Neuronal stem cell (in vitro differentiated cells): ENCODE results near the gene TBC1D22A.

Experiments used
- DNase-seq: peaks from one replicate; pipeline ENCODE4 v3.0.0-alpha.2; 2013; ENCODE audit warnings: low spot score
- H2AFZ ChIP-seq: one replicate; pipeline ENCODE4 v1.6.1; 2013; ENCODE audit warnings: mild to moderate bottlenecking, low read length, inconsistent platforms
- H2AK5ac ChIP-seq: 2 replicates; pipeline ENCODE4 v1.6.1; 2013; ENCODE audit warnings: low read depth, mild to moderate bottlenecking, inconsistent platforms, low read length, moderate library complexity, mixed read lengths
- H2BK120ac ChIP-seq: 2 replicates; pipeline ENCODE4 v1.6.1; 2013; ENCODE audit warnings: low read depth, mild to moderate bottlenecking, inconsistent platforms, low read length, moderate library complexity, mixed read lengths
- H2BK12ac ChIP-seq: one replicate; pipeline ENCODE4 v1.6.1; 2013; ENCODE audit warnings: low read length, inconsistent platforms
- H2BK15ac ChIP-seq: 2 replicates; pipeline ENCODE4 v1.6.1; 2013; ENCODE audit warnings: mild to moderate bottlenecking, low read length, inconsistent platforms, mixed read lengths
- H2BK5ac ChIP-seq: one replicate; pipeline ENCODE4 v1.6.1; 2013; ENCODE audit warnings: inconsistent platforms, mild to moderate bottlenecking, low read length, moderate library complexity
- H3K14ac ChIP-seq: one replicate; pipeline ENCODE4 v1.6.1; 2013; ENCODE audit warnings: low read length, inconsistent platforms
- H3K18ac ChIP-seq: 2 replicates; pipeline ENCODE4 v1.6.1; 2013; ENCODE audit warnings: low read length, inconsistent platforms
- H3K23ac ChIP-seq: 2 replicates; pipeline ENCODE4 v1.6.1; 2013; ENCODE audit warnings: low read depth, mild to moderate bottlenecking, mixed read lengths, low read length, inconsistent platforms; ENCODE audit not compliant: poor library complexity
- H3K27ac ChIP-seq: replicated peaks from 3 replicates; pipeline ENCODE4 v1.5.1; 2013; ENCODE audit warnings: low read length, inconsistent platforms
- H3K27me3 ChIP-seq, 3 experiments: 2 replicates each; pipeline ENCODE4 v1.6.1; 2013; ENCODE audit warnings: low read length in 3 of 3, mild to moderate bottlenecking in 2 of 3, inconsistent platforms in 1 of 3, low read depth in 1 of 3, mixed read lengths in 1 of 3, moderate library complexity in 1 of 3; ENCODE audit not compliant: control insufficient read depth in 3 of 3, insufficient read depth in 3 of 3
- H3K36me3 ChIP-seq, 2 donors: replicated peaks in 1 of 2; 2 replicates each; pipeline ENCODE4 v1.6.1; 2013; ENCODE audit warnings: low read length in 2 of 2; ENCODE audit not compliant: control insufficient read depth in 2 of 2, insufficient read depth in 2 of 2
- H3K4ac ChIP-seq: 2 replicates; pipeline ENCODE4 v1.6.1; 2013; ENCODE audit warnings: inconsistent platforms, mild to moderate bottlenecking, low read length, moderate library complexity
- H3K4me1 ChIP-seq, 2 donors: 1 replicate in 1 of 2; 2 replicates in 1 of 2; pipeline ENCODE4 v1.6.1; 2013; ENCODE audit warnings: low read length in 2 of 2, low read depth in 1 of 2; ENCODE audit not compliant: control insufficient read depth in 2 of 2, insufficient read depth in 1 of 2
- H3K4me2 ChIP-seq: one replicate; pipeline ENCODE4 v1.6.1; 2013; ENCODE audit warnings: mild to moderate bottlenecking, low read length, inconsistent platforms; ENCODE audit not compliant: insufficient read depth, poor library complexity, severe bottlenecking
- H3K4me3 ChIP-seq, 2 donors: 2 replicates each; pipeline ENCODE4 v1.5.1; 2013; ENCODE audit warnings: low read length in 2 of 2, mild to moderate bottlenecking in 2 of 2, inconsistent platforms in 1 of 2, moderate library complexity in 1 of 2
- H3K79me1 ChIP-seq: one replicate; pipeline ENCODE4 v1.6.1; 2013; ENCODE audit warnings: low read depth, mild to moderate bottlenecking, inconsistent platforms, low read length, moderate library complexity
- H3K9ac ChIP-seq: one replicate; pipeline ENCODE4 v1.6.1; 2013; ENCODE audit warnings: mild to moderate bottlenecking, low read depth, low read length, inconsistent platforms; ENCODE audit not compliant: poor library complexity
- H3K9me3 ChIP-seq, 2 donors: replicated peaks in 1 of 2; 2 replicates each; pipeline versions ENCODE3 to v1.6.1; 2013; ENCODE audit warnings: low read length in 2 of 2, mild to moderate bottlenecking in 2 of 2, inconsistent platforms in 1 of 2, low read depth in 1 of 2, mixed read lengths in 1 of 2, moderate library complexity in 1 of 2; ENCODE audit not compliant: control insufficient read depth in 2 of 2, insufficient read depth in 1 of 2
- H4K8ac ChIP-seq: one replicate; pipeline ENCODE4 v1.6.1; 2013; ENCODE audit warnings: low read depth, mild to moderate bottlenecking, inconsistent platforms, low read length, moderate library complexity
- H4K91ac ChIP-seq: one replicate; pipeline ENCODE4 v1.6.1; 2013; ENCODE audit warnings: low read length, low read depth, mild to moderate bottlenecking, inconsistent platforms; ENCODE audit not compliant: poor library complexity
- WGBS, 2 donors: extraction: QIAGEN DNeasy Blood & Tissue Kit; methylation state at CpG; one replicate each; pipeline ENCODE4 v1.1.7; 2013; ENCODE audit warnings: missing lambda C conversion rate in 2 of 2, mixed read lengths in 1 of 2; ENCODE audit not compliant: insufficient read length in 2 of 2, insufficient replicate concordance in 1 of 2; ENCODE audit errors: extremely low coverage in 2 of 2; 5-methylcytosine and 5-hydroxymethylcytosine counted together

The TBC1D22A gene

GRCh38 chr22:47190957-47191670 lies 428.7 kb downstream of the TBC1D22A start:
- Histone ChIP-seq H4K8ac (no peak overlapping the region), H3K4me3 (no peak overlapping the region), H4K91ac (no peak overlapping the region), H2BK12ac (no peak overlapping the region), H3K18ac (no peak overlapping the region), H3K79me1 (no peaks in the 10 kb centered on the region), H3K4ac (no peak overlapping the region), H3K27ac (no peak overlapping the region), H3K27me3 (no peaks in the 10 kb centered on the region), H3K23ac (peak overlapping the region; percentile 73), H2AK5ac (no peak overlapping the region), H3K9me3 (peaks cover 0 to 15% of the 10 kb centered on the region in 2 donors), H3K14ac (no peak overlapping the region), H2BK5ac (no peak overlapping the region), H2BK120ac (no peak overlapping the region), H2AFZ (no peak overlapping the region), H3K4me2 (no peak overlapping the region), H2BK15ac (no peak overlapping the region), H3K4me1 (peaks cover 0 to 4% of the 10 kb centered on the region in 2 donors), H3K9ac (no peak overlapping the region), H3K36me3 (no peaks in the 10 kb centered on the region)
- whole genome bisulfite sequencing, 2 donors = no CpG with 5 or more reads among the region's 11 CpGs
- DNase-seq = no peak

- no peak overlapping the region for H3K4me3 ChIP-seq
- no peak overlapping the region for H4K91ac ChIP-seq
- H2AFZ ChIP-seq = peak overlapping the region; percentile 27
- H2BK12ac ChIP-seq = no peak overlapping the region
- H2BK15ac ChIP-seq = no peak overlapping the region
- no peak overlapping the region for H3K14ac ChIP-seq
- H2BK120ac ChIP-seq = no peak overlapping the region
- no peak overlapping the region for H3K18ac ChIP-seq
- H3K27ac ChIP-seq = no peak overlapping the region
- H3K9me3 ChIP-seq = peaks cover 0 to 22% of the 10 kb centered on the region in 2 donors
- H3K79me1 ChIP-seq = no peaks in the 10 kb centered on the region
- no CpG with 5 or more reads among the region's 25 CpGs for WGBS, 2 donors
- H3K23ac ChIP-seq = no peak overlapping the region
- H3K9ac ChIP-seq = no peak overlapping the region
- no peak overlapping the region for H2BK5ac ChIP-seq
- no peak overlapping the region for H3K4me2 ChIP-seq
- H3K36me3 ChIP-seq = no peaks in the 10 kb centered on the region
- H4K8ac ChIP-seq = peak overlapping the region; percentile 9
- DNase-seq = no peak
- no peak overlapping the region for H2AK5ac ChIP-seq
- H3K27me3 ChIP-seq = no peaks in the 10 kb centered on the region
- H3K4me1 ChIP-seq = peaks cover 0 to 4% of the 10 kb centered on the region in 2 donors
- H3K4ac ChIP-seq = no peak overlapping the region
Observed at GRCh38 chr22:47191671-47192650, 429.5 kb downstream of the TBC1D22A start.

DNA sequence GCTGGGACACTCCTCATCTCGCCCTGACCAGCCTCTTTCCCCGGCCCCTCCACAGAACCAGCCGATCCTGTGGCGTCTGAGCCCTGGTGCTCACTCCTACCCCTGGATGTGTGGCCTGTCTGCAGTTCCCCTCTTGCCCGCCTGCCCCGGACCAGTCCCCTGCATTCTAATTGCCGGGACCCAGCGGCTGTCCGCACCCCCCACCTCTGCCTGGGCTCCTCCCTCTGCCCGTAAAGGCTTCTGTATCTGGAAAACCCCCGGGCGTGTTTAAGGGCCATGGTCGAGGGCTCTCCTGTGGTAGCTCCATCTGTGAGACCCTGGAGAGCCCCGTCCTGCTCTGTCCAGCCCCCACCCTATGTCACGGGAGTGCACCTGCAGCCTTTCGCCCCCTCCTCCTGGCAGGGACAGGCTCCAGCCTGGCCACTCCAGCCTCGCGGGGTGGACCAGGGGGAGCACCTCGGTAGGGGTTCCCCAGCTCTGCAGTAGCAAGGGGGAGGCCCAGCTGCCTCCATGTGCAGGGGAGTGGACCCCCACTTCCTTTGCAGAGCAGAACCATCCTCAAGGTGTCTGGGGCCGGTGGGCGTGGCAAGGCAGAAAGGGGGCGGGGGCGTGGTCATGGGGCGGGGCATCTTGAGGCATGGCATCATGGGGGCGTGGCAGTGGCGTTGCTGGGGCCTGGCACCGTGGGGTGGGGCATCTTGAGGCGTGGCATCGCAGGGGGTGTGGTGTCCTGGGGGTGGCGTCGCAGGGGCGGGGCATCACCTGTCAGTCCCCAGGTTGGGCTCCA lies 430.4 kb downstream of the TBC1D22A start:
- H2BK12ac ChIP-seq = no peak overlapping the region
- H3K14ac ChIP-seq = peak overlapping the region; percentile 31
- no peak overlapping the region for H3K18ac ChIP-seq
- no peak overlapping the region for H3K23ac ChIP-seq
- H3K36me3 ChIP-seq = no peaks in the 10 kb centered on the region
- H2BK15ac ChIP-seq = no peak overlapping the region
- H3K4me1 ChIP-seq = peaks cover 0 to 4% of the 10 kb centered on the region in 2 donors
- no peak for DNase-seq
- no peak overlapping the region for H4K8ac ChIP-seq
- no CpG with 5 or more reads among the region's 32 CpGs for WGBS, 2 donors
- no peak overlapping the region for H2BK5ac ChIP-seq
- H3K4ac ChIP-seq = no peak overlapping the region
- H3K79me1 ChIP-seq = no peaks in the 10 kb centered on the region
- H2BK120ac ChIP-seq = no peak overlapping the region
- H3K27me3 ChIP-seq = no peaks in the 10 kb centered on the region
- H2AFZ ChIP-seq = no peak overlapping the region
- no peak overlapping the region for H3K27ac ChIP-seq
- peaks cover 0 to 21% of the 10 kb centered on the region in 2 donors for H3K9me3 ChIP-seq
- H3K4me3 ChIP-seq = no peak overlapping the region
- H3K9ac ChIP-seq = no peak overlapping the region
- H4K91ac ChIP-seq = no peak overlapping the region
- H3K4me2 ChIP-seq = no peak overlapping the region
- no peak overlapping the region for H2AK5ac ChIP-seq
